Endodermal cell (in vitro differentiated cells): ENCODE measurements around the gene TCL1A. TPM values are rescaled to one million over a fixed set of nuclear protein-coding genes. Genes with fewer than 3 reads are reported as not detected.

ENCODE experiments used
- DNase-seq: peaks from one replicate; pipeline ENCODE4 v3.0.0-alpha.2; 2017
- H3K27ac ChIP-seq: 2 replicates; pipeline ENCODE4 v1.5.1; 2013; ENCODE audit warnings: mild to moderate bottlenecking, low read depth, low read length, moderate library complexity
- H3K27me3 ChIP-seq: 2 replicates; pipeline ENCODE4 v1.6.1; 2013; ENCODE audit warnings: mild to moderate bottlenecking, low read length, moderate library complexity; ENCODE audit not compliant: insufficient read depth, control insufficient read depth, poor library complexity, severe bottlenecking
- H3K36me3 ChIP-seq: 2 replicates; pipeline ENCODE4 v1.7.0; 2013; ENCODE audit warnings: mild to moderate bottlenecking, low read length, moderate library complexity; ENCODE audit not compliant: control insufficient read depth, insufficient read depth
- H3K4me1 ChIP-seq: one replicate; pipeline ENCODE4 v1.7.0; 2013; ENCODE audit warnings: low read length; ENCODE audit not compliant: control insufficient read depth, insufficient read depth
- H3K4me3 ChIP-seq: 2 replicates; pipeline ENCODE4 v1.5.1; 2013; ENCODE audit warnings: mild to moderate bottlenecking, low read length, moderate library complexity
- H3K9ac ChIP-seq: 2 replicates; pipeline ENCODE4 v1.6.1; 2013; ENCODE audit warnings: mild to moderate bottlenecking, low read length, moderate library complexity; ENCODE audit not compliant: poor library complexity, severe bottlenecking; ENCODE audit errors: extremely low read depth
- H3K9me3 ChIP-seq: 2 replicates; pipeline ENCODE4 v1.6.1; 2013; ENCODE audit warnings: mild to moderate bottlenecking, low read length, moderate library complexity; ENCODE audit not compliant: control insufficient read depth
- H3K27ac Mint-ChIP-seq: 2 replicates; pipeline ENCODE4 v1.8.0; 2020; ENCODE audit warnings: mixed read lengths
- H3K27me3 Mint-ChIP-seq: 2 replicates; pipeline ENCODE4 v1.8.0; 2021; ENCODE audit warnings: mild to moderate bottlenecking, mixed read lengths; ENCODE audit not compliant: insufficient read depth
- H3K36me3 Mint-ChIP-seq: 2 replicates; pipeline ENCODE4 v1.8.0; 2020; ENCODE audit warnings: low read depth, mixed read lengths
- H3K4me1 Mint-ChIP-seq: 2 replicates; pipeline ENCODE4 v1.8.0; 2020; ENCODE audit warnings: mixed read lengths
- H3K4me3 Mint-ChIP-seq: 2 replicates; pipeline ENCODE4 v1.8.0; 2020; ENCODE audit warnings: mild to moderate bottlenecking, moderate library complexity, mixed read lengths
- H3K9me3 Mint-ChIP-seq: 2 replicates; pipeline ENCODE4 v1.8.0; 2020; ENCODE audit warnings: mild to moderate bottlenecking, mixed read lengths
- CTCF ChIP-seq: fragments of 200-600 bp; sonication (generic); conservative IDR thresholded peaks from 2 replicates; pipeline ENCODE4 v1.5.0; 2021; ENCODE audit warnings: antibody characterized with exemption, mild to moderate bottlenecking
- WGBS, 2 experiments: methylation state at CpG; one replicate each; pipeline versions ENCODE4 v1.1.5 to v1.1.7; 2013; ENCODE audit warnings: missing lambda C conversion rate in 2 of 2, mixed read lengths in 1 of 2; ENCODE audit not compliant: insufficient coverage in 1 of 2, insufficient read length in 1 of 2; 5-methylcytosine and 5-hydroxymethylcytosine counted together
- total RNA-seq, 2 donors: library from RNA; stranded (reverse); fragmentation: NEBNext Ultra II Directional in 1 of 2; extraction: Animal tissue kit (Norgen Biotek cat#: 25700) in 1 of 2; gene quantifications; 2 replicates in 1 of 2; 3 replicates in 1 of 2; pipeline ENCODE4 v1.2.1, GENCODE V29; 2021

TCL1A gene
- total RNA-seq, 2 donors from 2014 or later: 0.53 to 1.8 TPM

GRCh38 chr14:95705518-95705917 lies 8.4 kb downstream of the TCL1A start:
- no peaks in the 10 kb centered on the region for H3K9me3 ChIP-seq
- no peak overlapping the region for H3K9ac ChIP-seq
- H3K36me3 ChIP-seq: no peaks in the 10 kb centered on the region
- H3K4me1 ChIP-seq: no peaks in the 10 kb centered on the region
- no peak for TF ChIP-seq CTCF
- peaks cover 15% of the 10 kb centered on the region for H3K27me3 ChIP-seq
- Mint-ChIP-seq H3K4me1 (peaks cover 11% of the 10 kb centered on the region), H3K27ac (no peak overlapping the region), H3K27me3 (peaks cover 85% of the 10 kb centered on the region), H3K9me3 (no peaks in the 10 kb centered on the region), H3K36me3 (no peaks in the 10 kb centered on the region), H3K4me3 (no peak overlapping the region)
- DNase-seq: no peak
- 85 to 100% methylated on average over 3 of the region's 4 CpGs for WGBS, 2 experiments
- no peak overlapping the region for H3K4me3 ChIP-seq
- H3K27ac ChIP-seq: no peak overlapping the region

- 94 to 100% methylated on average over 1 to 3 of the region's 3 CpGs for WGBS, 2 experiments
- Histone ChIP-seq H3K9ac (no peak overlapping the region), H3K4me1 (no peaks in the 10 kb centered on the region), H3K27me3 (peaks cover 15% of the 10 kb centered on the region), H3K9me3 (no peaks in the 10 kb centered on the region), H3K4me3 (no peak overlapping the region), H3K36me3 (no peaks in the 10 kb centered on the region), H3K27ac (no peak overlapping the region)
- DNase-seq: no peak
- TF ChIP-seq CTCF: no peak
- Mint-ChIP-seq H3K27me3 (peaks cover 85% of the 10 kb centered on the region), H3K36me3 (no peaks in the 10 kb centered on the region), H3K4me1 (peaks cover 24% of the 10 kb centered on the region), H3K27ac (no peak overlapping the region), H3K4me3 (no peak overlapping the region), H3K9me3 (no peaks in the 10 kb centered on the region)
Observed at GRCh38 chr14:95703805-95704204, 10.1 kb downstream of the TCL1A start.

GRCh38 chr14:95703341-95703740 lies 10.6 kb downstream of the TCL1A start:
- H3K9me3 Mint-ChIP-seq: no peaks in the 10 kb centered on the region
- H3K36me3 Mint-ChIP-seq: no peaks in the 10 kb centered on the region
- DNase-seq: no peak
- Histone ChIP-seq H3K9me3 (no peaks in the 10 kb centered on the region), H3K27ac (no peak overlapping the region), H3K9ac (no peak overlapping the region), H3K4me1 (no peaks in the 10 kb centered on the region), H3K4me3 (no peak overlapping the region), H3K36me3 (no peaks in the 10 kb centered on the region), H3K27me3 (peaks cover 15% of the 10 kb centered on the region)
- no peak overlapping the region for H3K4me3 Mint-ChIP-seq
- H3K4me1 Mint-ChIP-seq: peaks cover 21% of the 10 kb centered on the region
- no peak overlapping the region for H3K27ac Mint-ChIP-seq
- no peak for TF ChIP-seq CTCF
- WGBS, 2 experiments: 69 to 97% methylated on average over 2 of the region's 3 CpGs
- peaks cover 86% of the 10 kb centered on the region for H3K27me3 Mint-ChIP-seq
